ENCODE results near the gene DBT.

Gene DBT

GRCh38 chr1:100198596-100198995 is 51.0 kb downstream of the DBT start:
- no peak for DNase-seq (ENCODE audit: low read depth)
- no peak overlapping the region for H3K4me3 ChIP-seq (ENCODE audit: low read depth, low read length)
- no peak for TF ChIP-seq CTCF (IDR thresholded peaks at IDR 0.05; ENCODE audit: low read depth, low read length, missing control alignments)

DNA sequence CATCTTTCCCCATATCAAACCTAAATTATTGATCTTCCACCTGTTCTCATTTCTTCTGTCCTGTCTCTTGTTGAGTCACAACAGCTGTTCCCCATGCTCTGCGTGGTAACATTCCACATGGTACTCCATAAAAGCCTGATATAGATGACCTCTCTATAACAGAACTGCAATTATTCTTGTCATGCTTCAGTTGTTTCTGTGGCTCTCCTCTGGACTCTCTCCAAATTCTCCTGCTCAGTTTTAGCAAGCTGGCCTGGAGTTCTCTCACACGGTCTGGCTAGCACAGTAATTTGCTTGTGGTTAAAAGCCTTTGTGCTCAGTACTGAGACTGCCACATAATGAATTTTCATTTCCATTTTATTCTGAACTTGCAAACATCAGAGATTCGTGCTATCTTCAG is 61.0 kb downstream of the DBT start:
- H3K4me3 ChIP-seq (ENCODE audit: low read depth, low read length) = no peak overlapping the region
- DNase-seq (ENCODE audit: low read depth) = no peak
- no peak for TF ChIP-seq CTCF (IDR thresholded peaks at IDR 0.05; ENCODE audit: low read depth, low read length, missing control alignments)

DNA sequence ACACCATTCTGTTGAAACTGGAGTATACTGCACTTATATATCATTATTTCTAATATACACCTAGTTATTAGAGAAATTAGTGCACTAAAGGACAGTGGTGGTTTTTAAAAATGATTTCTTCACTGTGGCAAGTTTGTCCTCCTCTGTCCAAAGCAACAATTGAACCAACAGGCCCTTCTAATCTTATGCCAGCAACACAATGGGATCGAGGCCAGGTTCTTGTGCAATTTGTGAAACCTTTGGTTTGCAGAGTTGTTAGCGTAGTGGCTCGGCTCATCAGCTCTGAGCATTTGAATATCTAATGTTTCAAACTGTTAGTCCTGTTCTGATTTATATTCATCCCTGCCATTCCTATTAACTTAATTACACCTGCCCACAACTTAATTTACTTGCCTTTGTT is 61.7 kb downstream of the DBT start:
- no peak for TF ChIP-seq CTCF (IDR thresholded peaks at IDR 0.05; ENCODE audit: low read depth, low read length, missing control alignments)
- no peak for DNase-seq (ENCODE audit: low read depth)

GRCh38 chr1:100184536-100184935 is 65.1 kb downstream of the DBT start:
- no peak for TF ChIP-seq CTCF (IDR thresholded peaks at IDR 0.05; ENCODE audit: low read depth, low read length, missing control alignments)
- H3K4me3 ChIP-seq (ENCODE audit: low read depth, low read length) = no peak overlapping the region
- DNase-seq (ENCODE audit: low read depth) = peak; percentile 12

More for the DNA sequence above, 61.7 kb downstream of the DBT start:
- H3K4me3 ChIP-seq (ENCODE audit: low read depth, low read length) = no peak overlapping the region

DNA sequence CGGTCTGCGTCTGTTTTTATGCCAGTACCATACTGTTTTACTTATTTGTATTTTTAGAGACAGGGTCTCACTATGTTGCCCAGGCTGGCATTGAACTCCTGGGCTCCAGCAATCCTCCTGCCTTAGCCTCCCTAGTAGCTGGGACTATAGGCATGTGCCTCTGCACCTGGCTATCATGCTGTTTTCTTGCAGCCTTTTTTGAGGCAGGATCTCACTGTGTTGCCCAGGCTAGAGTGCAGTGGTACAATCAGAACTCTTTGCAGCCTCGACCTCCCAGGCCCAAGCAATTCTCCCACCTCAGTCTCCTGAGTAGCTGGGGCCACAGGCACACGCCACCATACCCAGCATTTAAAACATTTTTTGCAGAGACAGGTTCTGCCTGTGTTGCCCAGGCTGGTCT is 66.3 kb downstream of the DBT start:
- no peak for TF ChIP-seq CTCF (IDR thresholded peaks at IDR 0.05; ENCODE audit: low read depth, low read length, missing control alignments)
- DNase-seq (ENCODE audit: low read depth) = no peak
- no peak overlapping the region for H3K4me3 ChIP-seq (ENCODE audit: low read depth, low read length)

DNA sequence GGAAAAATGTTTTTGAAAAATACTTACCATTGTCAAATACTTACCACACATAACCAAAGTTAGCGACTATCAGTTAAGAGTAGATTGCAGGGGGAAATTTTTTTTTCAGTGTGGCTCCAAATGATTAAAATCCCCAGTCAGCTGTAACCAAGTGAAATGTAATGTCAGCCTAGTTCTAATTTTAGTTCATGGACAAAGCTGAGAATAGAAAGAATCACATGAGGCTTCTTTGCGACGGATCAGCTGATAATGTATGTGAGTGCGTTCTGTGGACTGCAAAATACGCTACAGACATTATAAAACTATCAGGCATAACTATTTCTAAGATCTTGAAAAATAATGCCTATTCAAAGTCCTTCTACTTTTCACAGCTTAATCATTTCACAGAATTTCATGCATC is 71.5 kb downstream of the DBT start, which contains the start of gene LRRC39:
Gene LRRC39 (minus strand): TSS at position 166 of the 400 bp plus-strand sequence. CDS start 9,740 bp downstream, outside the sequence.
- no peak for TF ChIP-seq CTCF (IDR thresholded peaks at IDR 0.05; ENCODE audit: low read depth, low read length, missing control alignments)
- no peak for DNase-seq (ENCODE audit: low read depth)
- H3K4me3 ChIP-seq (ENCODE audit: low read depth, low read length) = no peak within 1 kb of the TSS

DNA sequence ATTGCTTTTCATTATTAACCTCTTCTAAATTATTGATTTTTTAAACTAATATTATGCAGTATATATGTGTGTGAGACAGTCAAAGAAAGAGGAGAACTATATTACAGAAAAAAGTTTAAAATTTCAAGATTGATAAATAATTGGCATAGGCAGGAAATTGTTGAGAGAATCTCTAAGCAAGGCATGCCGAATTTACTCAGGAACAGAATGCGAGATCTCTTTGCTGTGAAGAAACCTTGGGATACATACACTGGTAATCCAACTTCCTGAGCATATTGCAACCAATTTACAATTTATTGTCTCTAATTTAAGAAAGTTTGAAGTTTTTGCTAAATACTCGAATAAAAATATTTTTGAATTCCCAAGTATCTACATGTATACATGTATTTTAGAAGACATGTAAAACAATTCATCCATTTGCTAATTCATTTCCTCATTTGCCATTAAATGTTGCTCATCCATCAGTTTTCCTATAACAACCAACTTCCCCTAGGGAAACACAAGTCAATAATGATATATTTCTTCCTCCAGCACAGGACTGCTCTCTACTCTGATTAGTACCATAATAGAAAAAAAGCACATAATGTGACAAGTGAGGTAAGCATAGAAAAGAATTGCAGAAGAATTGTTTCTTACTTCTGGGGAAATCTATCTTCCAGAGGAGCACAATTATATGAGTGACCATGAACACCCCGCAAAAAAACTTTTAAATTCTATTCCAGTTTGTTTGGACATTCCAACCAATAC is 72.2 kb downstream of the DBT start:
- no peak for TF ChIP-seq CTCF (IDR thresholded peaks at IDR 0.05; ENCODE audit: low read depth, low read length, missing control alignments)
- DNase-seq (ENCODE audit: low read depth) = no peak
- H3K4me3 ChIP-seq (ENCODE audit: low read depth, low read length) = no peak overlapping the region
